Stimulated activated effector memory CD8-positive, alpha-beta T cell treated with anti-CD3 and anti-CD28 coated beads, Interleukin-12 subunit alpha, Interleukin-12 subunit beta, amount 100 ng/mL, for 72 hours (primary cell): ENCODE data around the gene KCNK13.
"Not testable (repeated sequence)": the region's sequence is repeated elsewhere in the genome, so short reads cannot be mapped to it uniquely, and the experiment has no call there.

Source experiments
- ATAC-seq: fragments of 150-1000 bp; cut with Tn5 transposase; 2 replicates; pipeline ENCODE4 v1.10.0; 2021
- DNase-seq, 2 donors: peaks; one replicate each; pipeline ENCODE4 v3.0.0; 2021 to 2022; ENCODE audit warnings: low spot score in 2 of 2
- H3K27ac Mint-ChIP-seq: one replicate; pipeline ENCODE4 v1.8.0; 2022; ENCODE audit warnings: mild to moderate bottlenecking, mixed read lengths
- H3K36me3 Mint-ChIP-seq: one replicate; pipeline ENCODE4 v1.8.0; 2022; ENCODE audit warnings: mild to moderate bottlenecking, mixed read lengths
- H3K4me1 Mint-ChIP-seq: one replicate; pipeline ENCODE4 v1.8.0; 2022; ENCODE audit warnings: mixed read lengths
- H3K4me3 Mint-ChIP-seq: one replicate; pipeline ENCODE4 v1.8.0; 2022; ENCODE audit warnings: mild to moderate bottlenecking, mixed read lengths
- H3K9me3 Mint-ChIP-seq: one replicate; pipeline ENCODE4 v1.8.0; 2022; ENCODE audit warnings: mixed read lengths

Gene KCNK13

DNA sequence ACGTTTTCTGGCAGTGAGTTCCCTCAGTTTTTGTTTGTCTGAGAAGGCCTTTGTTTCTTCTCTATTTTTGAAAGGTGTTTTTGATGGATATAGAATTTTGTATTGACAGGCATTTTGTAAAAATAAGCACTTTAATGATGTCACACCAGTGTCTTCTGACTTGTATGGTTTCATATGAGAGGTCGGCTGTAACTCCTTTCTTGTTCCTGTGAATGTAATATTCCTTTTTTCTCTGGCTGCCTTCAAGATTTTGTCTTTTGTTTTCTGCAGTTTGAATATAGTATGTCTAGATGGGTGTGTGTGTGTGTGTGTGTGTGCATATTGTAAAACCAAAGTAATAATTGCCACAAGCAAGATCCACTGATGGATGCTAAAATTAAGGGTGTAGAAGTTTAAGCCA, 126.8 kb downstream of the KCNK13 start:
- DNase-seq: no peak
- no peak overlapping the region for H3K4me3 Mint-ChIP-seq
- H3K27ac Mint-ChIP-seq: no peak overlapping the region
- no peaks in the 10 kb centered on the region for H3K4me1 Mint-ChIP-seq
- ATAC-seq: no peak
- no peaks in the 10 kb centered on the region for H3K36me3 Mint-ChIP-seq
- H3K9me3 Mint-ChIP-seq: no peaks in the 10 kb centered on the region

DNA sequence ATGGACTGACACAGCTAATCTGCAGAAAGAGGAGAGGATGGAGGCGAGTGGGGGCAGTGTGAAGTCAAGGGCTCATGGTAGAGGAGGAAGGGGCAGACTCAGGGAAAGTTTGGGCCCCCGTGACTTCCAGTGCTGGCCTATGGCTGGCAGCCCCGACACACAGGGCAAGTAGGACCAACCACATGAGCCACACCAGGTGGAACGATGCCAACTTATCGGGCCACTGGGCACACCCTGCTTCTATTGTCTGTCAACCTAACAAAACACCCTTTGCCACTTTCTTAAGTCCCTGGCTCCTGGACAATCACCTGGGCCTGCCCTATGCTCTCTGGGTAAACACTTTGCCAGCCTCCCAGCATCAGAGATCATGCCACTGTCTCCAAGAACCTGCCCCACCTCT, 129.4 kb downstream of the KCNK13 start:
- Mint-ChIP-seq H3K9me3 (no peaks in the 10 kb centered on the region), H3K4me3 (no peak overlapping the region), H3K27ac (no peak overlapping the region), H3K36me3 (no peaks in the 10 kb centered on the region), H3K4me1 (no peaks in the 10 kb centered on the region)
- ATAC-seq (no peak), DNase-seq (no peak)

DNA sequence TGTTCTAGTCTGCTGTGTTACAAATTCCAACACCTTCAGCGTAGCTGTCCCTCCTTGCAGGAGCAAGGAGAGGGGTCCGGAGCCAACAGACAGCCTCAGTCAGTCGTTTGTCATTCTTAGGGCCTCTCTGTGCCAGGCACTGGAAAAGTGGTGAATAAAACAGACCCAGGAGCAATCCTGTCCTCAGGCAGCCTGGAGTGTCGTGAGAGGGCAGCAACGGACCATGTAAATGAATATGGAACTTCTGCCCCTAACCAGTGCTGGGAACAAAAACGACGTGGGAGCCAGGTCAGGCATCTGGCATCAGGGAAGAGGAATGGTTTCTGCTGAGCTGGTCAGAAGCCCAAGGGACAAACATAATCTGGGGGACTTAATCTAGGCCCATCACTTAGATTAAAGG, 129.8 kb downstream of the KCNK13 start:
- Mint-ChIP-seq H3K27ac (no peak overlapping the region), H3K9me3 (no peaks in the 10 kb centered on the region), H3K4me1 (no peaks in the 10 kb centered on the region), H3K36me3 (no peaks in the 10 kb centered on the region), H3K4me3 (no peak overlapping the region)
- ATAC-seq (no peak), DNase-seq (no peak)

DNA sequence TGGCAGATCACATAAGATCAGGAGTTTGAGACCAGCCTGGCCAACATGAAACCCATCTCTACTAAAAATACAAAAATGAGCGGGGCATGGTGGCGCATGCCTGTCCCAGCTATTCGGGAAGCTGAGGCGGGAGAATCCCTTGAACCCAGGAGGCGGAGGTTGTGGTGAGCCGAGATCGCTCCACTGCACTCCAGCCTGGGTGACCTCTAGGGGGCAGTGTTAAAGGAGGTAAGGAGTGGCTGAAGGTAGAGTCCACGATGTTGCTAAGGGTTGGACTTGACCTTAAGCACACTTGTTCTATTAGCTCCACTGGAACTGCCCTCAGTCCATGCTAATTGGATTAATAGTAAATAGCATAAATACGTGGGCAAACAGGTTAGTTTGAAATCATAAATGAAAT, 132.1 kb downstream of the KCNK13 start:
- no peak for DNase-seq
- H3K4me1 Mint-ChIP-seq: no peaks in the 10 kb centered on the region
- no peak for ATAC-seq

DNA sequence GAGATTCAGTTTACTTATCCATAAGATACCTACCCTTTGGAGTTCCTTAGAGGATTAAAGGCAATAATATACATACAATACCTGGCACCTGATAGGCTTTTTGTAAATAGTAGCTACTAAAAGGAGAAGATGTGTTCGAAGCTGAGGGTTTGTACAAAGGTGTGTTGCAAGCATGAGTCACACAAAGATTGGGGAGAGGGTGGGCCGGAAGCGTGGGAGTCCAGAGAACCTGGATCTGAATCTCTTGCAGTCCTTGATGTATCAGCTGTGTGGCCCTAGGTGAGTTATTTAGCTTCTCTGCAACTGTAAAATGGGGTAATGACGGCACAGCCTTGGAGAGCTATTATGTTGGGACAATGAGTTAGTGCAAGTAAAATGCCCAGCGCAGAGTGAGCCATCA, 132.9 kb downstream of the KCNK13 start:
- no peak overlapping the region for H3K4me3 Mint-ChIP-seq
- no peak for DNase-seq
- no peaks in the 10 kb centered on the region for H3K4me1 Mint-ChIP-seq
- H3K9me3 Mint-ChIP-seq: no peaks in the 10 kb centered on the region
- H3K36me3 Mint-ChIP-seq: no peaks in the 10 kb centered on the region
- H3K27ac Mint-ChIP-seq: no peak overlapping the region
- ATAC-seq: no peak

More for the DNA sequence above, 132.1 kb downstream of the KCNK13 start:
- H3K4me3 Mint-ChIP-seq: no peak overlapping the region
- H3K36me3 Mint-ChIP-seq: no peaks in the 10 kb centered on the region
- no peaks in the 10 kb centered on the region for H3K9me3 Mint-ChIP-seq
- H3K27ac Mint-ChIP-seq: no peak overlapping the region

DNA sequence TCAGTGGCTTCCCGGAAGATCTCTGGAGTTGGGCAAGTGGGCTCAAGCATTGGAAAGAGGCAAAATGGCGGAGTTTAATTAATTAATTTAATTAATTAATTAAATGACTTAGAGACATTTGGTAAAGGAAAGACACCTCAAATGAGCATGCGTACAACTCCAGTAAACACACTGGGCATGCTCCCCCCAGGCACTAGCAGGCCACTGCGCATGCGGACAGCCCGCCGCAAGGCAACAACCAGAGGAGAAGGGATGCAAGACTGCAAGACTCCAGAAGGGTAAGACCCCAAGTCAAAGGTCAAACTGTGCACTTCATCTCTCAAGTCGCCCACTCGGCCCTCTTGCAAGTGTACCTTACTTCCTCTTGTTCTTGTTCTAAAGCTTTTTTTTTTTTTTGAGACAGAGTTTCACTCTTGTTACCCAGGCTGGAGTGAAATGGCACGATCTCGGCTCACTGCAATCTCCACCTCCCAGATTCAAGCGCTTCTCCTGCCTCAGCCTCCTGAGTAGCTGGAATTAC, 136.8 kb downstream of the KCNK13 start:
- ATAC-seq (no peak), DNase-seq (no peak)
- Mint-ChIP-seq H3K4me1 (no peaks in the 10 kb centered on the region), H3K36me3 (no peaks in the 10 kb centered on the region), H3K9me3 (no peaks in the 10 kb centered on the region), H3K27ac (no peak overlapping the region), H3K4me3 (no peak overlapping the region)

DNA sequence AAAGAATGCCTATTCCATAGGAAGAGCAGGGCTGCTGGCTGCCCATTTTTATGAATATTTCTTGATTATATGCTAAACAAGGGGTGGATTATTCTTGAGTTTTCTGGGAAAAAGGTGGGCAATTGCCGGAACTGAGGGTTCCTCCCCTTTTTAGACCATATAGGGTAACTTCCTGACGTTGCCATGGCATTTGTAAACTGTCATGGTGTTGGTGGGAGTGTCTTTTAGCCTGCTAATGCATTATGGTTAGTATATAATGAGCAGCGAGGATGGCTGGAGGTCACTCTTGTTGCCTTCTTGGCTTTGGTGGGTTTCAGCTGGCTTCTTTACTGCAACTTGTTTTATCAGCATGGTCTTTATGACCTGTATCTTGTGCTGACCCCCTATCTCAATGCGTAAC, 138.8 kb downstream of the KCNK13 start:
- not testable (repeated sequence) for DNase-seq, H3K4me1 Mint-ChIP-seq, ATAC-seq, H3K9me3 Mint-ChIP-seq, H3K27ac Mint-ChIP-seq, H3K36me3 Mint-ChIP-seq, H3K4me3 Mint-ChIP-seq

DNA sequence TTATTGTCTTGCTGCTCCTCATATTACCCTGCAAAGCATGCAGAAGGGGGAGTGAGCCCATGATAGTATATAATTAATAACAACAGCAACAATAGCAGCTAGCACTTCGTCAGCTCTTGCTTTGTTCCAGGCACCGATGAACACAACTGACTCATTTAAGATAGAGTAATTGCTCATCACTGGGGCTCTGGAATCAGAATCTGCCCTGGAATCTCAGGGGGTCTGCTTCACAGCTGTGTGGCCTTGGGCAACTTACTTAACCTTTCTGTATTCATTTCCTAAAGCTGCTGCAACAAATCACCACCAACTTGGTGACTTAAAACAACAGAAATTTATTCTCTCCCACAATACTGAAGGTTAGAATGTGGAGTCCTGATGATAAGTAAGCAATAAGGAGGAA, 139.6 kb downstream of the KCNK13 start:
- Mint-ChIP-seq H3K9me3 (no peaks in the 10 kb centered on the region), H3K36me3 (no peaks in the 10 kb centered on the region), H3K27ac (no peak overlapping the region), H3K4me1 (no peaks in the 10 kb centered on the region), H3K4me3 (no peak overlapping the region)
- ATAC-seq (no peak), DNase-seq (no peak)

DNA sequence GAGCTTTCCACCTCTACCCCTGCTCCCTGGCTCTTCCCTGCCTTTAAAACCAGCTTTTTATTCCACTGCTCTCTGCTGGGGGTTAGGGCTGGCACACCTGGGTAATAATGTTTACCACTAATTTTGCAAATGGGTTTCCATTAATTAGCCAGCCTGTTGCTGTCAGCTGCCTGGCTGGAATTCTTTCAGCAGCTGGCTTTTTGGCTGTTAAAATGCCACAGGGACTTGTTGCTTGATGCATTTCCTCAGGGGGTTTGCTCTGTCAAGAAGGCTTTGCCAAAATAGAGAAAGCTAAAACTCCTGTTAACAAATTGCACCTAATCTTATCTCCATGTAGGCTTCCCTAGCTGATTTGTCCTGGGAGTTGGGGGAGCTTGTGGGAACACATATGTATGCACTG, 142.7 kb downstream of the KCNK13 start:
- Mint-ChIP-seq H3K4me3 (no peak overlapping the region), H3K4me1 (no peaks in the 10 kb centered on the region), H3K9me3 (no peaks in the 10 kb centered on the region), H3K36me3 (no peaks in the 10 kb centered on the region), H3K27ac (no peak overlapping the region)
- ATAC-seq (no peak), DNase-seq (no peak)

DNA sequence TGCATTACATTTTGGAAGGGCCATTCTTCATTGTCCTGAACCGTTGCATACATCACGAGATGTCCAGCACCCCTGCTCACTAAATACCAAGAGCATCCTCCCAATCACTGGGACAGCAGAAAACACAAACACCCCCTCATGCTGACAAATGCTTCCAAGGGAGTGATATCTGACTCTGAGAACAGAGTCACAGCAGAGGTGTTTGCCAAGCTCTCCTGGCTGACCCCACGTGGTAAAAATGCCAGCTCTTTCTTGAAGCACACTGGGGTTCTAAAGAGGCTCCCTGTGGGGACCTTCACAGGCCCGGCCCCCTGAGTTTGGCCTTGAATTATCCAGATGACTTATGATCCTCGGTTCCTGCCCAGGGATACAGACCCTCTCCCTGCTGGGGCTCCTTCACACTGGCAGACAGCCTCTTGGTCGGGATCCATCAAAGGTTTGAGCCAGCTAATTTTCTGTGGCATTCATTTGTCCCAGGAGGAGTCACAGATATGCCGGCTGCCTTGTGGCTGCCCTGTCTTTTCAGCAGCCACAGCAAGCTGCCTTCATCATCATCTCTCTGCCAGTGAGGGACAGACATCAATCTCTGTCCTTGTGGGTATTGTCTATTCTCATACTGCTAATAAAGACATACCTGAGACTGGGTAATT, 151.4 kb downstream of the KCNK13 start:
- no peaks in the 10 kb centered on the region for H3K4me1 Mint-ChIP-seq
- ATAC-seq (no peak), DNase-seq (no peak)
- H3K4me3 Mint-ChIP-seq: no peak overlapping the region
- no peaks in the 10 kb centered on the region for H3K9me3 Mint-ChIP-seq
- H3K27ac Mint-ChIP-seq: no peak overlapping the region
- no peaks in the 10 kb centered on the region for H3K36me3 Mint-ChIP-seq

DNA sequence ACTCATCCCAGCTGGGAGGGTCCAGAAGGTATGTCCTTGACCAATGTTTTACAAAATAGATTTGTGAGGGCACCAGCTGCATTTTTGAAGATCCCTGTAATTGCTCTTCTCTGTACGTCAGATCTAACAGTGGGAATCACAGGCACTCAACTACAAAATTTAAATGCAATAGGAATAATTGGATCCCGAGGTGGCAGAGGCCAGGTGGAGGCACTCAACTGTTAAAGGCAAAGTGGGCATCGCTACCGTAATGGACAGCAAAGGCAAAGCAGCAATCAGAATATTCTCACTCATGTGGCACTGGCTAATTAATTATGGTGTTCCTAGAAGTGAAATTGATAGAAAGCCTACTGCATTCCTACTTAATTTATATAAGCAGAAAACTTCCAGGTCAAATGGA, 166.7 kb downstream of the KCNK13 start:
- H3K4me3 Mint-ChIP-seq: no peak overlapping the region
- no peak overlapping the region for H3K27ac Mint-ChIP-seq
- ATAC-seq: no peak
- no peak for DNase-seq
- H3K9me3 Mint-ChIP-seq: peaks cover 5% of the 10 kb centered on the region
- H3K36me3 Mint-ChIP-seq: no peaks in the 10 kb centered on the region
- no peaks in the 10 kb centered on the region for H3K4me1 Mint-ChIP-seq

DNA sequence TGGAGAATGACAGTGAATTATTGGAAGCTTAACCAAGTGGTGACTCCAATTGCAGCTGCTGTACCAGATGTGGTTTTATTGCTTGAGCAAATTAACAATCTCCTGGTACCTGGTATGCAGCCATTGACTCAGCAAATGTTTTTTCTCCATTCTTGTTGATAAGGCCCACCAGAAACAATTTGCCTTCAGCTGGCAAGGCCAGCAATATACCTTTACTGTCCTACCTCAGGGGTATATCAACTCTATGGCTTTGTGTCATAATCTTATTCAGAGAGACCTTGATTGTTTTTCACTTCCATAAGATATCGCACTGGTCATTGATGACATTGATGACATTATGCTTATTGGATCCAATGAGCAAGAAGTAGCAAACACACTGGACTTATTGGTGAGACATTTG, 168.1 kb downstream of the KCNK13 start:
- H3K27ac Mint-ChIP-seq, H3K36me3 Mint-ChIP-seq, H3K9me3 Mint-ChIP-seq, H3K4me3 Mint-ChIP-seq, DNase-seq, H3K4me1 Mint-ChIP-seq, ATAC-seq: not testable (repeated sequence)
